AG08396 (cell line): Measurements from ENCODE around the gene SPAG16.
"Not testable (repeated sequence)": the region's sequence is repeated elsewhere in the genome, so short reads cannot be mapped to it uniquely, and the experiment has no call there.

ENCODE experiments used
- DNase-seq: peaks from one replicate; pipeline ENCODE4 v3.0.0; 2012; ENCODE audit warnings: low spot score, mixed read lengths

The SPAG16 gene

DNA sequence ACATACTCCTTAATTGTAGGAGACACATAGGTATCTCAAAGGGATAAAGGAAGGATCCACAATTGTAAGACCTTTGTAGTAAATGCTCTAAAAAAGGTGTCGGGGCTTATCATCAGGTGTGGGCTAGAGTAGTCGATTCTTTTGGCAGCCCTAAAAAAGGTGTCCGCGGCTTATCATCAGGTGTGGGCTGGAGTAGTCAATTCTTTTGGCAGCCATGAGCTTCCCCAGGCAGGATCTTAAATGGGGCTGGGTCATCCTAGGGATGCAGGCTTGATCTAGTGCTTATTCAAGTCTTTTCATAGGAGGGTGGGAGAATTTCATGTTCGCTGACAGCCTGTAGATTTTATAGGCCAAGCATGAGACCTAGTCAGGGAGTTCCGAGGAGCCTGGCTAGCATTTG lies 720.2 kb downstream of the SPAG16 start:
- no peak for DNase-seq

DNA sequence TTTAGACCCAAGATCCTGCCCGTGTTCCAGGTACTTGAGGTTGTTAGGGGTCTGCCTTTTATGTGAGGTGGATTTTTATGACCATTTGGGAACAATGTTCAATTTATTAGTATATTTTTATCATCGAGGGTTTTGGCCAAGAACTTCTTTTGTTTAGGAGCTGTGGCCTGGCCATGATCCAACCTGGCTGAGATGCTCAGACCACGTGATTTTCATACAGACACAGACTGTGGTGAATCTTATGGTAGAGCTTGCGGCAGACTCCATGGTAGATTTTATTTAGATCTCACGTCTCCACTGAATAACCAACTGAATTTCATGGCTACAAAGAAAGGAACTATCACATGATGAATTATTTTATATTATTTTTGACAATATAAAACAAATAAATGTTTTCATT lies 721.1 kb downstream of the SPAG16 start:
- DNase-seq, result no peak

- peak; percentile 4 for DNase-seq
Measured at GRCh38 chr2:214006601-214007000, 722.3 kb downstream of the SPAG16 start.

DNA sequence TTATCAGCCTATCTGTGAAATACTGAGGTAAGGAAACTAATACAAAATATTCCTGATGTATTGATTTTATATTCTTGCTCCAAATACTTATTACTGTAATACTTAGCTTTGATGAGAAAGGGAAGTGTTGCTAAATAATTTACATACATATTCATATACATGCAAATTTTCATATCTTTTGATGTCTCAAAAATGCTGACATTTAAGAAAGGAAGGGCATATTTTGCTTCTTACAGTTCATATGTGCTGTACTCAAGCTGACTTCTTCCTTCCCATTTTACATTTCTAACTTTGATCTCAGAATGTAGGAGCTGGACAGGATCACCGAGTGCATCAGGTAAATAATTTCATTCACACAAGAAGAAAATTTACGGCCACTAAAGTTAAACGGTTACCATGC lies 727.4 kb downstream of the SPAG16 start:
- no peak for DNase-seq

DNA sequence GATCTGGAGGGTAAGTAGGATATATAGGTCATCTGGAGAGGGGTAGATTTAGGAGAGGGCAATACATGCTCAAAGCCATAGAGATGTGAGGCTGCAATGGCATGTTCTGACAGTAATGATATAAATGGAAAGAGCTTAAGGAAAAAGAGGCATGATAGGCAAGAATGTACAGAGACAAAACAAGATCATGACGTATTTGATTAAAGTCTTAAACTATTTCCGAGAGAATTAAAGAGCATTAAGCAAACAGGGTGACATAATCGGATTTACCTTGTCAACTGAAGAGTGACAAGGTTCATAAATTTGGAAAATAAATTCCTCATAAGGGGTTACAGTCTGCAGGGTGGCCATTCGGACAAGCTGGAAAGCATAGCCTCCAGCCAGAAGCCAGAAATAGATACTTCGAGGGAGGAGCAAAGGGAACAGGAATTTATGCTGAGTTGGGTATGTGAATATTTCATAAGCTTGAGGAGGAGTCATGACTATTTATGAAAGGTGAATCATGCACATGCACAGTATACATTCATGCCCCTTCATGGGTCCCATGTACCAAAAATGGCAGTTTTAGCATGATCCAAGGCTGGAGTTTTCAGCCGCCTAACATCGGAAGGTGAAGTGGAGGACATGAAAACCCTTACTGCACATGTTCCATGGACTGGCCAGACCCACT lies 730.4 kb downstream of the SPAG16 start:
- no peak for DNase-seq

GRCh38 chr2:214019229-214019972 lies 735.1 kb downstream of the SPAG16 start:
- peak; percentile 88 for DNase-seq

DNA sequence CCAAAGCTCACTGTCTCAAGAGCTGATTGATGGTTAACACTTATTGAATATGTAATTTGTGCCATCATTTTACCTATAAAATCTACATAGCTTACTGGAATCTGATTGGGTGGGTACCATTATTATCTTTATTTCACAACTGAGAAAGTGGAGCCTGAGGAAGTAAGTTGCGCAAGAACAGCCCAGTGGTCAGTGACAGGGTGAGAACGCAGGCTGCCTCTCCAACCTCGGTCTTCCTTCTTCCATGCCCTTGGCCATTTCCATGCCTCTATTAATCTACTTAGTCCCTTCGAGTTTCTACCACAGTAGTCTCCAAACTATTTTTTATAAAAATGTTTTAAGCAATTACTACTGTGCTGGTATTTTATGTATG lies 735.7 kb downstream of the SPAG16 start:
- DNase-seq, result no peak

DNA sequence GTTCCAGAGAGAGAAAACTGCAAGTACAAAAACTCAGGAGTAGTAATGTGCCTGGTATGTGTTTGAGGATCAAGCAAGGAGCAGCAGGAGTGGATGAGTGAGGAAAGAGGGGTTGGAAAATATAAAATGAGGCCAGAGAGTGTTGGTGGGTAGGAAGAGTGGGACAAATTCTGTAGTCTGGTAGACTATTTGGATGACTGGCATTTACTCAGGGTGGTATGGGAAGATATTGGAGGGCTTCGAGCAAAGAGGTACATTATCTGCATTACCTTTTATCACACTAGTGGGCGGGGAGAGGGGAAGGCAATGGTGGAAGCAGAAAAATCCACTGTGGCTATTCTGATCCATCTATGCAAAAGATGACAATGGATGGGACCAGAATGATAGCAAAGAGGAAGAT lies 744.9 kb downstream of the SPAG16 start:
- no peak for DNase-seq

DNA sequence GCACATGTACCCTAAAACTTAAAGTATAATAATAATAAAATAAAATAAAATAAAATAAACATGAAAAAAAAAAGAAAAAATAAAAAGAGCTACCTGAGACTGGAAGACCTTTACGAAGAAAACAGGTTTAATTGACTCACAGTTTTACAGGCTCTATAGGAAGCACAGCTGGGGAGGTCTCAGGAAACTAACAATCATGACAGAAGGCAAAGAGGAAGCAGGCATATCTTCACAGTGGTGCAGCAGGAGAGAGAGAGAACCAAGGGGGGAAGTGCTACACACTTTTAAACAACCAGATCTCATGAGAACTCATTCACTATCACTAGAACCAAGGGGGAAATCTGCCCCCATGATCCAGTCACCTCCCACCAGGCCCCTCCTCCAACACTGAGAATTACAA lies 747.3 kb downstream of the SPAG16 start:
- DNase-seq, result no peak

GRCh38 chr2:214034417-214034816 lies 750.2 kb downstream of the SPAG16 start:
- DNase-seq, result no peak

- DNase-seq, result no peak
Measured at GRCh38 chr2:214035091-214035852, 751.0 kb downstream of the SPAG16 start.

- DNase-seq, result no peak
Measured at GRCh38 chr2:214035921-214036320, 751.7 kb downstream of the SPAG16 start.

GRCh38 chr2:214038186-214038585 lies 753.9 kb downstream of the SPAG16 start:
- DNase-seq, result no peak

GRCh38 chr2:214050731-214051130 lies 766.5 kb downstream of the SPAG16 start:
- no peak for DNase-seq

GRCh38 chr2:214051585-214051984 lies 767.3 kb downstream of the SPAG16 start:
- no peak for DNase-seq

DNA sequence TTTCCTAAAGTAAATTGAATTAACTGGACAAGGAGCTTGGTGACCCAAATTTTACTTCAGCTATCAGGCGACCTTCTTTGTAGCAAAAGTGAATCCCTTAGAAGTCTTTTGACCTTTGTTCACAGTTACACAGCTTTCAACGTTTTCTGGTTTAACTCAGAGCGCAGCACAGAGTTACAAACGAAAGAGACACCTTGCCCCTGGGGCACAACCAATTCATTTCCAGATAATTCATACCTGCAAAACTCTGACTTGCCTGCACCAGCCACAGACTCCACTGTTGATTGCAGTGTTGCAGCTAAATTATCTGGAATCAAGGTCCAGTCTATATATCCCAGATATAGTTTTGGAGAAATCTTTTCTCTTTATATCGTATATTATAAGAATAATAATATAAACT lies 768.0 kb downstream of the SPAG16 start:
- no peak for DNase-seq

DNA sequence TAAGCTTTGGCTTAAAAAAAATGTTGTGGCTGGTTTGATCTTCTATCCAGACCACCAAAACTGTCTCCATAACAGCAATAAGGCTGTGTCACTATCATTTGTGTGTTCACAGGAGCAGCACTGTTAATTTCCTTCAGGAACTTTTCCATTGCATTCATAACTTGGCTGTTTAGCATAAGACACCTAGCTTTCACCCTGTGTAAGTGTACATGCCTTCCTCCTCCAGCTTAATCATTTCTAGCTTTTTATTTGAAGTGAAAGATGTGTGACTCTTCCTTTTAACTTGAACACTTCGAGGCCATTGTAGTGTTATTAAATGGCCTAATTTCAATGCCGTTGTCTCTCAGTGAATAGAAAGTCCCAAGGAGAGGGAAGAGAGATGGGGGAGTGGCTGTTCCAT lies 773.7 kb downstream of the SPAG16 start:
- DNase-seq, result no peak

GRCh38 chr2:214062279-214062678 lies 778.0 kb downstream of the SPAG16 start:
- not testable (repeated sequence) for DNase-seq

GRCh38 chr2:214064471-214064870 lies 780.2 kb downstream of the SPAG16 start:
- no peak for DNase-seq

DNA sequence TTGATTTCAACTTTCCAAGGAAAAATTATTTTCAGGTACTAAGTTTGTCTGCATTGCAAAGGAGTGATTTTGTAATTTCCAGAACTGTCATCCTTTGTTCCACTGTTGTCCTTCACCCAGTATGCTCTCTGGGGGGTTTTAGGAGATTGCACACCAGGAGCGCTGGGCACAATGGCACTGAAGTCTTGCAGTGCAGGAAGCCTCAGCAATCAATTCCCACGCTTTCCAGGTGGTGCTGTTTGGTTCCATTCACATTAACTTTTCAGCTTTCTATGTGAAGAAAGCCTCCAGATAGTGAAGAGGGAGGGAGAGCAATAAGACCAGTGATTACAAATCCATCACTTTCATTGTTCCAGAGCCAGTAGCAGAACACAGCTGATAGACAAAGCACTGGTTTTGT lies 782.6 kb downstream of the SPAG16 start:
- no peak for DNase-seq

GRCh38 chr2:214069254-214069653 lies 785.0 kb downstream of the SPAG16 start:
- DNase-seq, result peak; percentile 73

- DNase-seq, result no peak
Measured at GRCh38 chr2:214075456-214075855, 791.2 kb downstream of the SPAG16 start.

- no peak for DNase-seq
Measured at GRCh38 chr2:214076527-214076926, 792.3 kb downstream of the SPAG16 start.
